Activated CD8-positive, alpha-beta memory T cell treated with anti-CD3 and anti-CD28 coated beads for 48 hours (primary cell): ENCODE data around the gene HDAC10.

Experiments used
- DNase-seq, 3 experiments: peaks; one replicate each; pipeline ENCODE4 v3.0.0-alpha.2; 2020; ENCODE audit warnings: low read depth in 2 of 3, low spot score in 2 of 3

The HDAC10 gene

DNA sequence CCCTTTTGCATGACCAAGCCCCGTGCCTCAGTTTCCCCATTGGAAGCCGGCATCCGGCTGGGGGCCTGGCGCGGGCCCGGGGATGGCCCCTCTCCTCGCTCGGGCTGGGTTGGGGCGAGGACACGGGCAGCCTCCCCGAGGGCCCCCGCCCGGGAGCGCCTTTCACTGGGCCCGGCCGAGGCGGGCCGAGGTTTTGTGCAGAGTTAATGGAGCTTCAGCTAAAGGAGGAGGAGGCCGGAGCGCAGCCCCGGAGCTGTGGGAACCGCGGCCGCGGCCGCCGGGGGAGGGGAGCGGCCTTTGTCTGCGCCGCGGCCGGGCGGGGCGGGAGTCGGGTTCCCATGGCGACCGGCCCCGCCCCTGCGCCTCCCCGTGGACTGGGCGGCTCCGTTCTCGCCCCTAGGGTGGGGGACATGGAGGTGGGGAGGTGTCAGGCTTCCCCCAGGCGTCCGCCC is 20.5 kb upstream of the HDAC10 start:
- DNase-seq, result peak in 1 of 3 experiments; percentile 22

DNA sequence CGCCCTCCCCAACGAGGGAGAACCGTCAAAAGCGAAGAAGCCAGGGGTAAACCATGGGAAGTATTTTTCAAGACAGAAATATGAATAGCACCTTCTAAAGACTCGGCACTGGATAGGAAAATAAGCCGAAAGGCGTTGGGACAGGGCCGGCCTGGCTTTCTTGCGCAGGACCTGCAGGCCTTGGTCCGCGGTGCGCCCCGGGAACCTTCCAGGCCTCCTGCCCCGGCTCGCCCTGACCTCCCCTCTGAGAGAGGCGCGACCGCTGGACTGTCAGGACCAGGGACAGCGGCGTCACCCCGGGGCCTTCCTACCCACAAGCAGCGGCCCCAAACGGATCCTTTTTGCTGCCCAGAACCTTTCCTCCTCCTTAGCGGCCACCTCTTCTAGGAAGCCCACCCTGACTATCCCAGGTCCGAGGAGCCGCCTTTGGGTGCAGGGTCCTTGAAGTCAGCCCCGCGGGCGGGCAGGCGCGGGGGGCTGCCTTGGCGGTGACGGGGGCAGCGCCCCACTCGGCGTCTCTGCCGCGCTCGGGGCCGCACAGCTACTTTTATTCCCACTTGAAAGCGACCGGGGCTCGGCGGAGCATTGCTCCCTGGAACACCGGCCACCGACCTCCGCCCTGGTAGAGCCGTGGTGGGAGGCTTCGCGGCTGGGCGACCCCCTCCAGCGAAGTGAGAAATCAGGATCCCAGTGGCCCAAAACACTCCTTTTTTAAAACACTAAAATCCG is 19.8 kb upstream of the HDAC10 start:
- peak in 1 of 3 experiments; percentile 25 for DNase-seq

DNA sequence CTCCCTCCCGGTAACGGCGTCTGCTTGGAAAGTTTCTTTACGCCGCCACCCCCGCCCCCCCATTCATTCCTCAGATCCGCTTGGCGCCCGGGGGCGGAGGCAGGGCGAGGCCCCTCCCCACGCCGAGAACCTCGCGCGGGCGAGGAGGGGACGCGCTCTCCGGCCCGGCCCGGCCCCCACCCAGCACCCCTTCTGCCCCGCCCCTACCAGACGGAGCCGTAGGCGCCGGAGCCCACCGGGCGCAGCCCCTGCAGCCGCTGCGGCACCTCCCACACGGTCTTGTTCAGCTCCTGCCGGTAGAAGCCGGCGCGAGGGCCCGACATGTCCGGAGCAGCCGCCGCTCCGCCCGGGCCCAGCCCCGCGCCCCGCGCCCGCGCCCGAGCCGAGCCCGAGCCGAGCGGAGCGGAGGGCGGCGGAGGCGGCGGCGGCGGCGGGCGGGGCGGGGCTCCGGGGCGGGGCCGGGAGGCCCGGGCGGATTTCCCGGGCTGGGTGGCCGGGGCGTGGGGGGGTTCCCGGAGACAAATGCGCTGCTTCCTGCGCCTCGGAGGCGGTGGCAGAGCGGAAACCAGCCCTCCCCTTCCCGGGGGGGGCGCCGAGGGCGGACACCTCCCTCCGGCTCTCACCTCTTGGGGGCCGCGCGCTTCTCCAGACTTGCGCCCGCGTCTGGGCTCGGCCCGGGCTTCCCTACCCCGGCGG is 19.1 kb upstream of the HDAC10 start, which contains the start of gene MAPK11:
TSS of gene MAPK11 (minus strand) at position 411 of the 696 bp plus-strand sequence. CDS start at position 323, 88 bp downstream.
- peak in 1 of 3 experiments; percentile 24 for DNase-seq

DNA sequence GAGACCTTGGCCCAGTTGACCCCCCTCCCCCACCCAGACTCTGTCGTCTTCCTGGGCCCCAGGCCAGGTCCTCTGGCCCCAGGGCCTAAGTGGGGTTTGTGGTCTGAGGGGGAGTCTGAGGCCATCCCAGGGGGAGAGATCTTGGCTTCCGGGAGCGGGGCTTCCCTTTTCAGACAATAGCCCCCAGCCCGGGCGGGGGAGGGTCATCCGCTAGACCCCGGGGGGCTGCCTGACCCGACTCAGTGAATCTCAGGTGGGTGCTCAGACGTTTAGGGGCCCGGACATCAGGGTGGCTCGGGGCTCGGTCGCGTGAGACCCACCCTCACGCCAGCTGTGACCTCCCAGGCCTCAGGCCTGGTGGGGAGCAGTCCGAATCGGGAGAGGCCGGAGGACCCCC is 18.5 kb upstream of the HDAC10 start:
- DNase-seq, result no peak

DNA sequence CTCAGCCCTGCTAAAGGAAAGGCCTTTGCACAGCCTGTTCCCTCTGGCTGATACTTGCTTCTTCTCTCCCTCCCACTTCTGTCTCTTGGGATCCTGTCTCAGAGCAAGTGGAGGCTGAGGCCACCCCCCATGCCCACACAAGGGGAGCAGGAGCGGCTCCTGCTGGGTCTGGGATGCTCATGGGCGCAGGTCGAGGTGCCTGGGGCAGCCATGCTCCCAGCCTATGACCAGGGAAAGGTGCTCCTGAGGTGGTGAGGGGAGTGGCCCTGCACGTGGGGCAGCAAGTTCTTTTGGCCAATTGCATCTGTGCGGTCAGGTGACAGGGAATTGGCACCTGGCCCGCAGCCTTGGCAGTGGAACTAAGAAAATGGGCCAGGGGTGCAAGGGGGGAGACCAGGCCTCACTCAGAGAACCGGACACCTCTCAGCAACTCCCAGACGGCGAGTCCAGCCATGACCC is 17.6 kb upstream of the HDAC10 start:
- DNase-seq, result no peak

DNA sequence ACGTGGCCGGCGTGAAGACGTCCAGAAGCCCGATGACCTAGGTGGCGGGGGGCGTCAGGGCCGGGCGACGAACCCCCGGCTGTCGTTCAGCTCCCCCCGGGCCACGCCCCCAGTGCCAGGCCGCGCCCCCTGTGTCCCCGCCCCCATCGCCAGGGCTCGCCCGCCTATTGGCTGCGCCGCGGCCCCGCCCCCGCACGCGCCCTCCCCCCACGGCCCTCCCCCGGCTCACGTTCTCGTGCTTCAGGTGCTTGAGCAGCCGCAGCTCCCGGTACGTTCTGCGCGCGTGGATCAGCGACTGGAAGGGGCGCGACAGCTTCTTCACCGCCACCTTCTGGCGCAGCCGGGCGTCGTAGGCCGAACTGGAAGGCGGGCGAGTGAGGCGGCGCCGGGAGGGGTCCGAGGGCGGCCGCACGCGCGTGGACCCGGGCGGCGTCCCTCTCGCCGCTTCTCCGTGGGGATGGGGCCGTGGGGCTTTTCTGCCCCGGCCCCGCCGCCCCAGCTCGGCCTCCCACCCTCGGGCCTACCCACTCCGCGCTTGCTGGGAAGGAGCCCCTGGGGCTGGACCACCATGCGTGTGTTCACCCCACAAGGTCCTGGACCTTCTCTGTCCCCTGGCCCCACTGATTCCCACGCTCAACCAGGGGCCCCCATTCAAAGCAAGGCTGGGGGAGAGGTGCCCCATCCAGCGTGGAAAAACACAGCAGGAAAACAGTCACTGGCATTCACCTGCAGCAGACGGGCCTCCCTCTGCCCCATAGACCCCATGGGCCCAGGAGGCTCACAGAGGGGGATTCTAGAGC is 16.7 kb upstream of the HDAC10 start:
- no peak for DNase-seq

DNA sequence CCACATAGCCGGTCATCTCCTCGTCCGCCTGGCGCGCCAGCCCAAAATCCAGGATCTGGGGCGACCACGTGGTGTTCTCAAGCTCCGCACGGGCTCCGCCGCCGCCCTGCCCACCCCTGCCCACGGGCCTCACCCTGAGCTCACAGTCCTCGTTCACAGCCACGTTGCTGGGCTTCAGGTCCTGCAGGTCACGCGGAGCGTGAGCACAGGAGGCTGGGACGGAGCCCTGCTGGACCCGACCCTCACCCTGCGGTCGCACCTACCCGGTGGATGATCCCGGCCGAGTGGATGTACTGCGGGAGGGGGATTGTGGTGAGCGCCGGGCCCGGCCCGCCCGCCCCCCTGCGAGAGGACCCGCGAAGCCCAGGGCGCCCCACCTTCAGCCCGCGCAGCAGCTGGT is 15.9 kb upstream of the HDAC10 start:
- no peak for DNase-seq

DNA sequence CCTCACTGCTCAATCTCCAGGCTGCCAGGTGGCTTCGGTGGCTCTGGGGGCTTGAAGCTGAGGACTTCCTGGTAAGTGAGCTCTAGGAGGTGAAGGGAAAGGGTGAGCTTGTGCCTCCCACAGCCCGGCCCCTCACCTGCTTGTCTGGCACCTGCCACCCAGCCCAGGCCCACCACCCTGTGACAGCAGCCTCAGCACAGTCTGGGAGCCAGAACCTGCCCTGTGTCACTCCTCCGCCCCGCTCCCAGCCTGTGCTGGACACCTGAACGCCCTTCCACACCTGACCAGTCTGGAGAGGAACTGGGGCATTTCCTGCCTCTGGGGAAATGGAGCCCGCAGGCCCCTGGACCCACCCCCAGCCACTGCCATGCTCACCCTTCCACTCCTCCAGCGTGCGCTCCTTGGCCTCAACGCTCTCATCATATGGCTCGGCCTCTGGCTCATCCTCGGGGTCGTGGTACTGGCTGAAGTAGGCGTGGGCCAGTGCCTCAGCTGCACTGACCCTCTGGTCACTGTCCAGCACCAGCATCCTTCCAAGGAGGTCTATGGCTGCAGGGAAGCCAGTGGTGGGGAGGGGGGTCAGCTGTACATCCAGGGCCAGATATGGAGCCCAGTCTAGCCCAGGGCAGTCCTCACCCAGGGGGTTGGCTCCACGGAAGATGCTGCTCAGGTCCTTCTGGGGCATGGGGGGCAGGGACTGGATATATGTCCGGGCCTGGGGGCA is 14.0 kb upstream of the HDAC10 start:
- DNase-seq, result no peak

DNA sequence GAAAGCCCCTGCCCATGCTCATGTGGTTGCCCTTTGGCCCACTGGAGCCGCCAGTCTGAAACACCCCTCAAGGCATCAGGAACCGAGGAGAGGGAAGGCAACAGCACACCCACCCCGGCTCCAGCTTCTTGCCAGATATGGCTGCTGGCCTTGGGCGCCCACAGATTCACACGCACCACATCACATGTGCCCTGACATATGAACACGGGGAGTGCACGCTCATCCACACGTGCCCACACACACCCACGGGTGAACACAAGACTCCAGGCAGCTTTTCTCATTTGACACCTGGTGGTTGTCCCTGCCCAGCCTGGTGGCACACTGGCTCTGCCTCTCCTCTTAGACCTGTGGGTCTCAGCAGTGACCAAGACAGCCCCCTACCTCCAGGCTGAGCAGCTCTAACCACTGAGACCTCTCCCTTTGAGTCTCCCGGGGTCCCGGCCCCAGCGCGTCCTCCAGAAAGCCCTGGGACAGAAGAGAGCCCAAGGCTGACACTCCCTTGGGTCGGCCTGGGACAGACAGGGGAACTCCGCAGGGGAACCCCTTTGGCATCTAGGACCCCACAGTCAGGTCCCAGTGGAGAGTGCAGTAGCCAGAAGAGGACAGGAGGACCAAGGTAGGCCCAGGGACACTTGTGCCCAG is 13.2 kb upstream of the HDAC10 start:
- no peak for DNase-seq

DNA sequence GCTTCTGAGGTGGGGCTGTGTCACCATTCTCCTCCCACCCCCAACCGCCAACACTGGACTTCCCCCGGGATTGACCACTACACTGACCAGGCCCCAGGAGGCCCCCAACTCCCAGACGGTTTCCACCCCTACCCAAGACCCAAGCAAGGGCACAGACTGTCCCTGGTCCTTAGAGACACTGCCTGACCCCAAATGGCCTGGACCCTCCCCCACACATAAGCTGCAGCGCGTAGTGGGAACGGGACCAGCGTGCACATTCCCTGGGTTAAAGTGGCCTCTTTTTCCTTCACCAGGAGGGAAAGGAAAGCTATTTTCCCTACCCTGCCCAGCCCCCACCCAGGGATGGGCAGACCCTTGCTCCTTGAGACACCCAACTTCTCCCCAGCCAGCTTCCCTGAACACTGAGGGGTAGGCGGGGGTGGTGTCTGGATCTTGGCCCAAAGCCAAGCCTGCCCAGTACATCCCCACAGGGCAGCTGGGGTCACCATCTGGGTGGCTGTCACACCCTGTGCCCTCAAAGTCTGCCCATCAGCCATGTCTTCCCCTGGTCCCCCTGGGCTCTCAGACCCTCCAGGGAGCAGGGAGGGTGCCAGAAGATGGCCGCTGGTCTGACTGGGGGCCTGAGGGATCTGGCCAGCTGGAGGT is 12.0 kb upstream of the HDAC10 start:
- DNase-seq, result no peak

DNA sequence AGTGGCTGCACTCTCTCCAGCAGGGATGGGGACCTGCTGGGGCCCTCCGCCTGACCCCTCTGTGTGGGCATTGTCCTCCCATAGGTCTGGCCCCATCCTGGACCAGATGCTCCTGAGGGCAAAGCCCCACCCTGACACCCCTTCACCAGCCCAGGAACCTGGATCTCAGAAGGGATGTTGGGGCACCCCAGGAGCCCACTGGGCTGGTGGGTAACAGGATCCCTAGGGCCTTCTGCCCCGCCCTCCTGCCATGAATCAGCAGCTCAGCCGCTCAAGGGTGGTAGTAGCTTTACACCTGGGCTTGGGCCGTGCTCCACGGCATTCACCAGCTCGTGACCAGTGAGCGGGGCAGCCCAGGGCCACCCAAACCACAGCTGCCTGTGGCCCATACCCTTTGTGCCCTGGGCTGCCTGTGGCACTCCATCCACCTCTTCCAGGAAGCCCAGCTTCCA is 11.4 kb upstream of the HDAC10 start:
- no peak for DNase-seq

DNA sequence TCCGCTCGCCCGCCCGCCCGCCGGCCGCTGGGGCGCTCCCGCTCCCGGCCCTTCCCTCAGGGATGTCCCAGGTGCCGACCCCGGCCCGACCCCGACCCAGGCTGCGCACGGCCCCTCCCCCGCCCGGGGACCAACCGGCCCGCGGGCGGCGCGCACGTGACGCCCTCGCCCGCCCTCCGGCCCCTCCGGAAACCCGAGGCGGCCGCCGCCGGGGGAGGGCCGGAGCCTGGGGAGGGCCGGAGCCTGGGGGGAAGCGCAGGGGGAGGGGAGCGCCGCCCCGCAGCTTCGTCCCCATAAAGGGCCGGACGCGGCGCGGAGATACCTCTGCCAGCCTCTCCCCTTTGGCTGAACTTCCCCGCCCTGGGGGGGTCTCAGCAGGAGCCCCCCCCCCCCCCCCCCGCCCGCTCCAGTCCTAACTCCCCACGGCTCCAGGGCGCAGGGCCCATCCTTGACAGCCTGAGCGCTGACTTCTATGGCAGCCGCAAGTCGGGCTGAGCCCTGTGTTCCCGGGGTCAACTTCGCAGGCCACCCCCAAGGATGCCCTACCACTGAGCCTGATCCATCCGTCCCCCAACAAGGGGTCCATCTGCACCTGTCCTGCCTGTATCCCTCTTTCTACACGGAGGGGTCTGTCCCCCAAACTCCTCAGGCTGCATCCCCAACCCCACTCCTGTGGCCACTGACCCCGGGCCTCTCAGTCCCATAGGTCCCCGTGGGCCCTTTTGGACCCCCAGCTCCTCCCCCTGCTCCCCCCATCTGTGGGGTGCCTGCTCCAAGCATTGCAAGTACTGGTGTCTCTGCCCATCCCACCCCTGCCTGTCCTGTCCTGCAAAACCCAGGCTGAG is 10.8 kb upstream of the HDAC10 start, which contains the start of gene MAPK12:
TSS of gene MAPK12 (minus strand) at position 69 of the 845 bp plus-strand sequence. CDS start 174 bp downstream, outside the sequence.
- no peak for DNase-seq

DNA sequence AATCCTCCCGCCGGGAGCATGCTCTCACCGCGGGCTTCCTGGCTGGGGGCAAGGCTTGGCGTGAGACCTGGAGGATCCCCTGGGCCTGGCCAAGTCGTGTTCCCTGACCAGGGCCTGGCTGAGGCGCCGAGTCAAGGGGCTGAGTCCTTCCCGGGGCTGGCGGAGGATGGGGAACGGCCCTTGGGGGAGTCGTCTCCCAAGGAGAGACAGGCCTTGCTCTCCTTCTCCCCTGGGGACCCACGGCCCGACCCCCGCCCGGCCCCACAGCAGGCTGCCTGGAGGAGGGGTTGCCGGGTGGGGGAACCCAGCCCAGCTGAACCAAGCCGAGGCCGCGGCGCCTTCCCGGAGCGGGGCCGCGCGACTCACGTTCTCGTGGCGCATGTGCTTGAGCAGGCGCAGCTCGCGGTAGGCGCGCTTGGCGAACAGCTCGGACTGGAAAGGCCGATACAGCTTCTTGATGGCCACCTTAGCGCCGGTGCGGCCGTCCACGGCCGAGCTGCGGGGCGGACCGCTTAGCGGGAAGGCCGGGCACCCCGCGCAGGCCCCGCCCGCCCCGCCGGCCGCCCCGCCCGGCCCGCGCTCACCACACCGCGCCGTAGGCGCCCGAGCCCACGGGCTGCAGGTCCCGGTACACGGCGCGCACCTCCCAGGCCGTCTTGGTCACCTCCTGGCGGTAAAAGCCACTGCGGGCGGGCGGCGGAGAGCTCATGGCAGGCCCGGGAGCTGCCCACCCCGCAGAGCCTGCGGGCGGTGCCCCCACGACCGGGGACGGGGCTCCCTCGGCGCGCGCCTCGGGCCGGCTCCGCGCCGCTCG is 9.9 kb upstream of the HDAC10 start:
- no peak for DNase-seq

DNA sequence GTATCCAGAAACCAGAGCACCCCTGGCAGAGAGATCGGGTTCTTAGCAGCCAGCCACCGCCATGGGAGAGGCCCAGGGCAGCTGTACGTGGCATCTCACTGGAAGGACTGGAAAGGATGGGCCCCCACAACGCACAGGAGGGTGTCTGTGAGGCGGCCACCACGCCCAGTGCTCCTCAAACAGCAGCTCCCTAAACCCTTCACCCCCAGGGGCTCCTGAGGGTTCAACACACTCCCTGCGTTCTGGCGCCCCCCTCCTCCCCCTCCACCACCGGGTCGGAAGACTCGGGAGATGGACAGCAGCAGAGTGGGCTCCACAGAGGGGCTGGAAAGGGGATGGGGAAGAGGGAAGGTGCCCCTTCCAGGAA is 9.4 kb upstream of the HDAC10 start:
- DNase-seq, result no peak

DNA sequence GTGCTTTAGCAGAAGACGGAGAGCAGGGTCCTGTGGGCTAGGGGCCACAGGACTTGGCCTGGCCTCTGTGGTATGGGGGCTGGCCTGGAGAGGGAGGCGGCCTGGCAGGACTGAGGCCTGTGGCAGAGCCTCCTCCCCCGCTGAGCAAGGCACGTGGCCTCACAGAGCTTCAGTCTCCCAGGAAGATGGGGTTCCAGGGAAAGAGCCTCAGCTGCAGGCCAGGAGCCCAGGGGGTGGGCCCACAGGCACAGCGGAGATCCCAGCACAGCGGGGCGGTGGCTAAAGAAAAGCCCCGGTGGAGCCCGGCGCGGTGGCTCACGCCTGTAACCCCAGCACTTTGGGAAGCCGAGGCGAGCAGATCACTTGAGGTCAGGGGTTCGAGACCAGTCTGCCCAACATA is 8.2 kb upstream of the HDAC10 start:
- DNase-seq, result no peak

DNA sequence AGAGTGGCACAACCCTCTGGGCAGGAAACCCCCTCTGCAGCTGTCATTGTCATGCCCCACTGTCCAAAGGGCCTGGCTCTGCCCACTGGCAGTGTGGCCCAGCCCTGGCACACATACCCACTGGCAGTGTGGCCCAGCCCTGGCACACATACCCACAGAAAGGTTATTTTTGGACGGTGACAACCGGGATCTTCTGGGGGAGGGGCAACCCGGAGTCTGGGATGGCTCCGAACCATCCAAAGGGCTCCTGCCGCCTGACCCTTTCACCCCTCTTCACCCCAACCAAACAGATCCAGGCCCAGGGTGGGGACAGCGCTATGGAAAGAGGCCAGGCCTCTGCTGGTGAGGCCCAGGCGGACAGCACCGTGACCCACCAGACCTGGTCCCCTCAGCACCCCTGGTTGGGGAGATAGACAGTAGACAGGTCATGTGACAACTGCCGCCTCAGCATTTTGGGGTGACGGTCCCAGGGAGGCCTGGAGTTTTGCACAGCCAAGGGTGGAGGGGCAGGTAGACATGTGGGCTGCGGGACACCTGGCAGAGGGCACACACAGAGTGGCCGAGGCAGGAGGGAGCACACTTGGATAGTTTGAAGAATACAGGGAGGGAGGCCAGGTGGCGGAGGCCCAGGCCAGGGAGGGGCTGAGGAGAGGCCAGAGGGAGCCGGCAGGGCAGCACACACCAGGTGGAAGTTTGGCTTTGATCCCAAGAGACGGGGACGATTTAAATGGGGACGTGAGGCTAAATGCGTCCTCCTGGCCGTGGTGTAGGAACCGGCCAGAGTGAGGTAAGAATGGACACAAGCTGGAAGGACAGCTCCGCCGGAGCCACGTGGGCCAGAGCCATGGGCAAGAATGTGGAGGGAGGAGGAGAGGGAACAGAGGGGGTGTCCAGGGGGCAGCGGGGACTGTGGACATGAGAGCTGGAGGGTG is 7.6 kb upstream of the HDAC10 start:
- no peak for DNase-seq
